ENCODE results near the gene BRSK2. TPM values are rescaled to one million over a fixed set of nuclear protein-coding genes. Genes with fewer than 3 reads are reported as not detected.

Gene BRSK2
- total RNA-seq, 4 donors from 2014 or later = 0.26 to 0.30 TPM; not detected in 2

- Histone ChIP-seq H3K9me3 (no peaks in the 10 kb centered on the region), H3K27ac (no peak overlapping the region), H3K4me1 (peaks cover 36% of the 10 kb centered on the region), H3K36me3 (no peaks in the 10 kb centered on the region), H3K4me3 (no peak overlapping the region), H3K27me3 (no peaks in the 10 kb centered on the region)
- TF ChIP-seq, protein P1, sequence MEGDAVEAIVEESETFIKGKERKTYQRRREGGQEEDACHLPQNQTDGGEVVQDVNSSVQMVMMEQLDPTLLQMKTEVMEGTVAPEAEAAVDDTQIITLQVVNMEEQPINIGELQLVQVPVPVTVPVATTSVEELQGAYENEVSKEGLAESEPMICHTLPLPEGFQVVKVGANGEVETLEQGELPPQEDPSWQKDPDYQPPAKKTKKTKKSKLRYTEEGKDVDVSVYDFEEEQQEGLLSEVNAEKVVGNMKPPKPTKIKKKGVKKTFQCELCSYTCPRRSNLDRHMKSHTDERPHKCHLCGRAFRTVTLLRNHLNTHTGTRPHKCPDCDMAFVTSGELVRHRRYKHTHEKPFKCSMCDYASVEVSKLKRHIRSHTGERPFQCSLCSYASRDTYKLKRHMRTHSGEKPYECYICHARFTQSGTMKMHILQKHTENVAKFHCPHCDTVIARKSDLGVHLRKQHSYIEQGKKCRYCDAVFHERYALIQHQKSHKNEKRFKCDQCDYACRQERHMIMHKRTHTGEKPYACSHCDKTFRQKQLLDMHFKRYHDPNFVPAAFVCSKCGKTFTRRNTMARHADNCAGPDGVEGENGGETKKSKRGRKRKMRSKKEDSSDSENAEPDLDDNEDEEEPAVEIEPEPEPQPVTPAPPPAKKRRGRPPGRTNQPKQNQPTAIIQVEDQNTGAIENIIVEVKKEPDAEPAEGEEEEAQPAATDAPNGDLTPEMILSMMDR (IDR thresholded peaks at IDR 0.05) = no peak
- 73% methylated on average over 7 of the region's 7 CpGs for WGBS
- no peak for DNase-seq (ENCODE audit: low spot score in 2 of 2)
Observed at GRCh38 chr11:1490651-1491050, 100.9 kb downstream of the BRSK2 start.

GRCh38 chr11:1491379-1491778 lies 101.6 kb downstream of the BRSK2 start:
- H3K27ac ChIP-seq = no peak overlapping the region
- H3K27me3 ChIP-seq = no peaks in the 10 kb centered on the region
- no peaks in the 10 kb centered on the region for H3K36me3 ChIP-seq
- DNase-seq (ENCODE audit: low spot score in 2 of 2) = no peak
- peaks cover 34% of the 10 kb centered on the region for H3K4me1 ChIP-seq
- WGBS = 96% methylated on average over 12 of the region's 12 CpGs
- TF ChIP-seq EP300 (IDR thresholded peaks at IDR 0.05) = no peak
- TF ChIP-seq POLR2AphosphoS5 (IDR thresholded peaks at IDR 0.05) = no peak
- no peak for TF ChIP-seq POLR2A (IDR thresholded peaks at IDR 0.05)
- TF ChIP-seq, protein P1 (IDR thresholded peaks at IDR 0.05) = no peak
- H3K4me3 ChIP-seq = no peak overlapping the region
- no peaks in the 10 kb centered on the region for H3K9me3 ChIP-seq

- no peaks in the 10 kb centered on the region for H3K9me3 ChIP-seq
- no peak overlapping the region for H3K4me3 ChIP-seq
- no peaks in the 10 kb centered on the region for H3K36me3 ChIP-seq
- H3K27ac ChIP-seq = no peak overlapping the region
- WGBS = 94% methylated on average over 3 of the region's 3 CpGs
- peaks cover 24% of the 10 kb centered on the region for H3K4me1 ChIP-seq
- H3K27me3 ChIP-seq = no peaks in the 10 kb centered on the region
- TF ChIP-seq POLR2A (IDR thresholded peaks at IDR 0.05) (no peak), POLR2AphosphoS5 (IDR thresholded peaks at IDR 0.05) (no peak), EP300 (IDR thresholded peaks at IDR 0.05) (no peak)
- TF ChIP-seq, protein P1 (IDR thresholded peaks at IDR 0.05) = no peak
- no peak for DNase-seq (ENCODE audit: low spot score in 2 of 2)
Observed at GRCh38 chr11:1493650-1494244, 104.0 kb downstream of the BRSK2 start.

- Histone ChIP-seq H3K4me1 (peaks cover 19% of the 10 kb centered on the region), H3K27ac (no peak overlapping the region), H3K27me3 (no peaks in the 10 kb centered on the region), H3K9me3 (no peaks in the 10 kb centered on the region), H3K36me3 (peaks cover 3% of the 10 kb centered on the region), H3K4me3 (no peak overlapping the region)
- DNase-seq (ENCODE audit: low spot score in 2 of 2) = no peak
- WGBS = 82% methylated on average over 3 of the region's 3 CpGs
- TF ChIP-seq POLR2AphosphoS5 (IDR thresholded peaks at IDR 0.05) = no peak
Observed at GRCh38 chr11:1494650-1495049, 104.9 kb downstream of the BRSK2 start.

DNA sequence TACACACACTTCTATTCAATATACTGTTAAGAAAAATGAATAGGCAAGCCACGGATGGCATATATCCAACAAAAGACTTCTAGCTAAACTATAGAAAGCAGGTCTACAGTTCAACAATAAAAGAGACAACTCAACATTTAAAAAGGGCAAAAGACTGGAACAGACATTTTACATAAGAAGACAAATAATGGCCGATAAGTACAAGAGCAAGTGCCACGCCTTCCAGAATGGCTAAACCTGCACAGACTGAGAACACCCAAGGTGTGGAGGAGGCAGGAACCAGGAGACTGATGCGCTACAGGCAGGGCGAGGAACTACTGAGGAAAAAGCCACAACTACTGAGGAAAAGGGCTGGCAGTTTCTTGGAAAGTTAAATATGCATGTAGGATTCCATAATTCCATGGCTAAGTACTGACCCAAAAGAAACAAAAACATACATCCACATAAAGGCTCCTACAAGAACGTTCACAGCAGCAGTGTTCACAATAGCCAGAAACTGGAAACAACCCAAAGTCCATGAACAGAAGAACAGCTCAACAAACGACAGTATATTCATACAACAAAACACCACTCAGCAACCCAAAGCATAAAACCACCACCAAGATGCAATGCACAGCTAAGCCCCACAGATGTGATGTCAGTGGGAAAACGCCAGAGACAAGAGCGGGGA lies 106.5 kb downstream of the BRSK2 start:
- WGBS = 67% methylated on average over 9 of the region's 9 CpGs
- H3K27me3 ChIP-seq = no peaks in the 10 kb centered on the region
- DNase-seq (ENCODE audit: low spot score in 2 of 2) = no peak
- H3K27ac ChIP-seq = peak overlapping the region; percentile 4
- TF ChIP-seq POLR2A (IDR thresholded peaks at IDR 0.05) (no peak), POLR2AphosphoS5 (IDR thresholded peaks at IDR 0.05) (no peak), EP300 (IDR thresholded peaks at IDR 0.05) (no peak)
- TF ChIP-seq, protein P1 (IDR thresholded peaks at IDR 0.05) = no peak
- no peaks in the 10 kb centered on the region for H3K9me3 ChIP-seq
- no peak overlapping the region for H3K4me3 ChIP-seq
- peaks cover 9% of the 10 kb centered on the region for H3K36me3 ChIP-seq
- peaks cover 31% of the 10 kb centered on the region for H3K4me1 ChIP-seq
